HEK293T (cell line): ENCODE data around the gene FBXO38.

ENCODE experiments used
- CTBP1 ChIP-seq: fragments of 450-650 bp; IDR thresholded peaks from 2 replicates; pipeline ENCODE4 v1.6.1; 2016; ENCODE audit warnings: borderline replicate concordance
- ELF4 ChIP-seq: fragments of 450-650 bp; IDR thresholded peaks from 2 replicates; pipeline ENCODE4 v1.6.1; 2017; ENCODE audit warnings: antibody characterized with exemption
- FOXK2 ChIP-seq: fragments of 450-650 bp; IDR thresholded peaks from 2 replicates; pipeline ENCODE4 v1.6.1; 2016; ENCODE audit warnings: mild to moderate bottlenecking
- FOXM1 ChIP-seq: fragments of 450-650 bp; IDR thresholded peaks from 2 replicates; pipeline ENCODE4 v1.6.1; 2017; ENCODE audit warnings: mild to moderate bottlenecking, borderline replicate concordance
- NFRKB ChIP-seq: fragments of 450-650 bp; IDR thresholded peaks from 2 replicates; pipeline ENCODE4 v1.6.1; 2016; ENCODE audit warnings: mild to moderate bottlenecking, moderate library complexity
- SP1 ChIP-seq: fragments of 450-650 bp; IDR thresholded peaks from 2 replicates; pipeline ENCODE4 v1.6.1; 2017
- ZNF384 ChIP-seq: fragments of 450-650 bp; IDR thresholded peaks from 2 replicates; pipeline ENCODE4 v1.6.1; 2016

DNA sequence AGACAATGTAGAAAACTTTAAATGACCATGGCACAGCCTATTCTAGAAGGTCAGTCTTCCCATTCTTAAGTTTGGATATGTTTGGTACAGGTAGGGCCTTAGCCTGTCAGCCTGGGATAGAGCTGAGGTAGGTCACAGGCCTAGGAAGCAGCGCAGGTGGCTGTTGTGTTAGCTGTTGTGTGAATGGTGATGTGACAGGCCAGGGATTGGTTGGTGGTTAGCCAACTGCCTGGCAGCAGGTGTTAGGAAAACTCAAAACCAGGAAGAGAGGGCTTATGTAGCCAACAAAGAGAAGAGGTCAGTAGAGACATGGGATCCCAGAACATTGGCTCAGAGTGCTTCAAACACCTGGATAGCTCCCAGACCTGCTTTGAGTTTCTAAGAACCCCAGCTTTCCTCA, 84.2 kb downstream of the FBXO38 start:
- TF ChIP-seq NFRKB: no peak
- no peak for TF ChIP-seq ELF4
- TF ChIP-seq ZNF384: no peak
- TF ChIP-seq FOXK2: no peak
- TF ChIP-seq FOXM1: no peak
- no peak for TF ChIP-seq CTBP1
- no peak for TF ChIP-seq SP1
